ENCODE data around the gene HOXB2.

GRCh38 chr17:48550502-48551213 is 5.7 kb upstream of the HOXB2 start:
- TF ChIP-seq ZNF114 (CRISPR knock-in tag; IDR thresholded peaks at IDR 0.05) (no peak), POLR2AphosphoS5 (IDR thresholded peaks at IDR 0.05; ENCODE audit: low read depth) (no peak), EZH2phosphoT487 (IDR thresholded peaks at IDR 0.05; ENCODE audit: unreplicated experiment) (no peak), EZH2 (IDR thresholded peaks at IDR 0.05; ENCODE audit: low read depth, unreplicated experiment) (peak; percentile 50), JUNB (IDR thresholded peaks at IDR 0.05; ENCODE audit: unreplicated experiment) (no peak), CREB1 (CRISPR knock-in tag; IDR thresholded peaks at IDR 0.05; ENCODE audit: low read depth) (no peak), ZNF331 (CRISPR knock-in tag; IDR thresholded peaks at IDR 0.05; ENCODE audit: low read depth) (no peak)
- TF ChIP-seq, protein P1, sequence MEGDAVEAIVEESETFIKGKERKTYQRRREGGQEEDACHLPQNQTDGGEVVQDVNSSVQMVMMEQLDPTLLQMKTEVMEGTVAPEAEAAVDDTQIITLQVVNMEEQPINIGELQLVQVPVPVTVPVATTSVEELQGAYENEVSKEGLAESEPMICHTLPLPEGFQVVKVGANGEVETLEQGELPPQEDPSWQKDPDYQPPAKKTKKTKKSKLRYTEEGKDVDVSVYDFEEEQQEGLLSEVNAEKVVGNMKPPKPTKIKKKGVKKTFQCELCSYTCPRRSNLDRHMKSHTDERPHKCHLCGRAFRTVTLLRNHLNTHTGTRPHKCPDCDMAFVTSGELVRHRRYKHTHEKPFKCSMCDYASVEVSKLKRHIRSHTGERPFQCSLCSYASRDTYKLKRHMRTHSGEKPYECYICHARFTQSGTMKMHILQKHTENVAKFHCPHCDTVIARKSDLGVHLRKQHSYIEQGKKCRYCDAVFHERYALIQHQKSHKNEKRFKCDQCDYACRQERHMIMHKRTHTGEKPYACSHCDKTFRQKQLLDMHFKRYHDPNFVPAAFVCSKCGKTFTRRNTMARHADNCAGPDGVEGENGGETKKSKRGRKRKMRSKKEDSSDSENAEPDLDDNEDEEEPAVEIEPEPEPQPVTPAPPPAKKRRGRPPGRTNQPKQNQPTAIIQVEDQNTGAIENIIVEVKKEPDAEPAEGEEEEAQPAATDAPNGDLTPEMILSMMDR (conservative IDR thresholded peaks at IDR 0.05; ENCODE audit: low read depth in 2 of 2), result peak; percentile 6 to 54; a peak in 3 of 4 replicates
- TF ChIP-seq, protein P2, sequence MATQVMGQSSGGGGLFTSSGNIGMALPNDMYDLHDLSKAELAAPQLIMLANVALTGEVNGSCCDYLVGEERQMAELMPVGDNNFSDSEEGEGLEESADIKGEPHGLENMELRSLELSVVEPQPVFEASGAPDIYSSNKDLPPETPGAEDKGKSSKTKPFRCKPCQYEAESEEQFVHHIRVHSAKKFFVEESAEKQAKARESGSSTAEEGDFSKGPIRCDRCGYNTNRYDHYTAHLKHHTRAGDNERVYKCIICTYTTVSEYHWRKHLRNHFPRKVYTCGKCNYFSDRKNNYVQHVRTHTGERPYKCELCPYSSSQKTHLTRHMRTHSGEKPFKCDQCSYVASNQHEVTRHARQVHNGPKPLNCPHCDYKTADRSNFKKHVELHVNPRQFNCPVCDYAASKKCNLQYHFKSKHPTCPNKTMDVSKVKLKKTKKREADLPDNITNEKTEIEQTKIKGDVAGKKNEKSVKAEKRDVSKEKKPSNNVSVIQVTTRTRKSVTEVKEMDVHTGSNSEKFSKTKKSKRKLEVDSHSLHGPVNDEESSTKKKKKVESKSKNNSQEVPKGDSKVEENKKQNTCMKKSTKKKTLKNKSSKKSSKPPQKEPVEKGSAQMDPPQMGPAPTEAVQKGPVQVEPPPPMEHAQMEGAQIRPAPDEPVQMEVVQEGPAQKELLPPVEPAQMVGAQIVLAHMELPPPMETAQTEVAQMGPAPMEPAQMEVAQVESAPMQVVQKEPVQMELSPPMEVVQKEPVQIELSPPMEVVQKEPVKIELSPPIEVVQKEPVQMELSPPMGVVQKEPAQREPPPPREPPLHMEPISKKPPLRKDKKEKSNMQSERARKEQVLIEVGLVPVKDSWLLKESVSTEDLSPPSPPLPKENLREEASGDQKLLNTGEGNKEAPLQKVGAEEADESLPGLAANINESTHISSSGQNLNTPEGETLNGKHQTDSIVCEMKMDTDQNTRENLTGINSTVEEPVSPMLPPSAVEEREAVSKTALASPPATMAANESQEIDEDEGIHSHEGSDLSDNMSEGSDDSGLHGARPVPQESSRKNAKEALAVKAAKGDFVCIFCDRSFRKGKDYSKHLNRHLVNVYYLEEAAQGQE (IDR thresholded peaks at IDR 0.05; ENCODE audit: unreplicated experiment), result no peak

Data from GM23338 (cell line).